Liver (tissue), 9 donors: ENCODE measurements around the gene EHBP1. TPM values are rescaled to one million over a fixed set of nuclear protein-coding genes. Genes with fewer than 3 reads are reported as not detected.

Experiments used
- DNase-seq: peaks from one replicate; pipeline ENCODE4 v3.0.0-alpha.2; 2017; ENCODE audit warnings: low spot score
- H3K27ac ChIP-seq, 2 donors: one replicate each; pipeline ENCODE4 v1.7.0; 2013; ENCODE audit warnings: inconsistent platforms in 2 of 2, low read length in 2 of 2, control low read depth in 1 of 2, low read depth in 1 of 2, mild to moderate bottlenecking in 1 of 2
- H3K27me3 ChIP-seq, 4 donors: one replicate each; pipeline versions ENCODE4 v1.6.1 to v1.7.0; 2013; ENCODE audit warnings: low read length in 3 of 4, inconsistent platforms in 1 of 4, mild to moderate bottlenecking in 1 of 4, moderate library complexity in 1 of 4; ENCODE audit not compliant: control insufficient read depth in 4 of 4, insufficient read depth in 4 of 4
- H3K36me3 ChIP-seq, 4 donors: one replicate each; pipeline versions ENCODE4 v1.6.1 to v1.7.0; 2013; ENCODE audit warnings: low read length in 3 of 4, mild to moderate bottlenecking in 3 of 4, low read depth in 1 of 4, moderate library complexity in 1 of 4; ENCODE audit not compliant: control insufficient read depth in 4 of 4, insufficient read depth in 3 of 4
- H3K4me1 ChIP-seq, 4 donors: one replicate each; pipeline versions ENCODE4 v1.6.1 to v1.7.0; 2013; ENCODE audit warnings: low read length in 3 of 4, mild to moderate bottlenecking in 3 of 4, moderate library complexity in 1 of 4; ENCODE audit not compliant: control insufficient read depth in 4 of 4, insufficient read depth in 4 of 4
- H3K4me3 ChIP-seq, 3 donors: one replicate each; pipeline versions ENCODE4 v1.6.1 to v1.7.0; 2013; ENCODE audit warnings: low read length in 3 of 3, control low read depth in 1 of 3, low read depth in 1 of 3, mild to moderate bottlenecking in 1 of 3
- H3K9ac ChIP-seq, 2 donors: one replicate each; pipeline ENCODE4 v1.7.0; 2013; ENCODE audit warnings: low read length in 2 of 2, mild to moderate bottlenecking in 2 of 2, moderate library complexity in 2 of 2, control low read depth in 1 of 2, low read depth in 1 of 2
- H3K9me3 ChIP-seq, 4 donors: one replicate each; pipeline versions ENCODE4 v1.6.1 to v1.7.0; 2013; ENCODE audit warnings: low read length in 3 of 4; ENCODE audit not compliant: control insufficient read depth in 4 of 4
- FOXA1 ChIP-seq: IDR thresholded peaks from 2 replicates; pipeline ENCODE4 v1.6.1; 2016; ENCODE audit warnings: antibody characterized with exemption
- FOXA2 ChIP-seq: IDR thresholded peaks from 2 replicates; pipeline ENCODE4 v1.6.1; 2016; ENCODE audit warnings: antibody characterized with exemption
- GABPA ChIP-seq, 2 donors: IDR thresholded peaks in 1 of 2; conservative IDR thresholded peaks in 1 of 2; 2 replicates each; pipeline ENCODE4 v1.6.1; 2016; ENCODE audit warnings: antibody characterized with exemption in 2 of 2, mild to moderate bottlenecking in 1 of 2, moderate library complexity in 1 of 2
- HNF4A ChIP-seq, 2 donors: conservative IDR thresholded peaks; 2 replicates each; pipeline ENCODE4 v1.6.1; 2016; ENCODE audit warnings: antibody characterized with exemption in 2 of 2, mild to moderate bottlenecking in 2 of 2
- HNF4G ChIP-seq: IDR thresholded peaks from 2 replicates; pipeline ENCODE4 v1.6.1; 2016; ENCODE audit warnings: antibody characterized with exemption
- JUND ChIP-seq, 2 donors: IDR thresholded peaks; 2 replicates each; pipeline ENCODE4 v1.6.1; 2016; ENCODE audit warnings: antibody characterized with exemption in 2 of 2
- NR2F2 ChIP-seq: IDR thresholded peaks from 2 replicates; pipeline ENCODE4 v1.6.1; 2016; ENCODE audit warnings: antibody characterized with exemption
- RAD21 ChIP-seq, 2 donors: IDR thresholded peaks; 2 replicates each; pipeline ENCODE4 v1.6.1; 2016; ENCODE audit warnings: antibody characterized with exemption in 2 of 2, mild to moderate bottlenecking in 2 of 2
- RXRA ChIP-seq, 2 donors: IDR thresholded peaks; 2 replicates each; pipeline ENCODE4 v1.6.1; 2017 to 2018; ENCODE audit warnings: antibody characterized with exemption in 2 of 2, mild to moderate bottlenecking in 1 of 2
- SP1 ChIP-seq: IDR thresholded peaks from 2 replicates; pipeline ENCODE4 v1.6.1; 2018; ENCODE audit warnings: antibody characterized with exemption, mild to moderate bottlenecking
- TAF1 ChIP-seq: conservative IDR thresholded peaks from 2 replicates; pipeline ENCODE4 v1.6.1; 2016; ENCODE audit warnings: antibody characterized with exemption, mild to moderate bottlenecking
- YY1 ChIP-seq: IDR thresholded peaks from 2 replicates; pipeline ENCODE4 v1.6.1; 2016; ENCODE audit warnings: antibody characterized with exemption, mild to moderate bottlenecking
- ZBTB33 ChIP-seq: IDR thresholded peaks from 2 replicates; pipeline ENCODE4 v1.6.1; 2016; ENCODE audit warnings: antibody characterized with exemption
- WGBS: extraction: QIAGEN DNeasy Blood & Tissue Kit; methylation state at CpG from one replicate; pipeline ENCODE4 v1.1.7; 2013; 5-methylcytosine and 5-hydroxymethylcytosine counted together
- polyA plus RNA-seq, 2 donors: library from polyadenylated mRNA; stranded (reverse) in 1 of 2; unstranded in 1 of 2; fragments of 200-250 nt in 1 of 2; fragments of >200 nt in 1 of 2; fragmentation: Nextera tagmentation in 1 of 2; extraction: Ambion mirVana in 1 of 2; gene quantifications; one replicate each; pipeline versions ENCODE4 v1.2.1 to v1.2.3, GENCODE V29; 2013 to 2015
- total RNA-seq, 2 donors: library from RNA; depleted of rRNA; stranded (reverse); fragments of >200 nt; gene quantifications; one replicate each; pipeline ENCODE4 v1.2.3, GENCODE V29; 2014
- TF ChIP-seq, protein P1 (sequence below): fragments of 150-350 bp; IDR thresholded peaks from 2 replicates; pipeline ENCODE4 v1.5.1; 2017; ENCODE audit warnings: improper control_type of control experiment, low read depth, low read length; ENCODE audit not compliant: missing input control
- TF ChIP-seq, protein P2 (sequence below): IDR thresholded peaks from 2 replicates; pipeline ENCODE4 v1.6.1; 2016; ENCODE audit warnings: antibody characterized with exemption, mild to moderate bottlenecking
- TF ChIP-seq, protein P3 (sequence below): IDR thresholded peaks from 2 replicates; pipeline ENCODE4 v1.6.1; 2016; ENCODE audit warnings: antibody characterized with exemption
- TF ChIP-seq, protein P4 (sequence below): IDR thresholded peaks from 2 replicates; pipeline ENCODE4 v1.6.1; 2016; ENCODE audit warnings: antibody characterized with exemption
- donor health status: healthy.
- donor health status: healthy.
- donor health status: healthy.
- donor health status: healthy.
- donor health status: healthy.

Gene EHBP1
- total and polyA plus RNA-seq, 4 donors = 16.6 to 85.8 (median 24.4) TPM

- Histone ChIP-seq H3K36me3 (no peaks in the 10 kb centered on the region), H3K9ac (no peak overlapping the region), H3K27ac (no peak overlapping the region), H3K9me3 (no peaks in the 10 kb centered on the region), H3K4me1 (peaks cover 0 to 2% (median 0%) of the 10 kb centered on the region in 4 donors), H3K27me3 (no peaks in the 10 kb centered on the region), H3K4me3 (no peak overlapping the region)
- 36% methylated on average over 2 of the region's 2 CpGs for WGBS
- DNase-seq = no peak
- TF ChIP-seq RAD21 (IDR thresholded peaks at IDR 0.05) = no peak
- TF ChIP-seq, protein P1, sequence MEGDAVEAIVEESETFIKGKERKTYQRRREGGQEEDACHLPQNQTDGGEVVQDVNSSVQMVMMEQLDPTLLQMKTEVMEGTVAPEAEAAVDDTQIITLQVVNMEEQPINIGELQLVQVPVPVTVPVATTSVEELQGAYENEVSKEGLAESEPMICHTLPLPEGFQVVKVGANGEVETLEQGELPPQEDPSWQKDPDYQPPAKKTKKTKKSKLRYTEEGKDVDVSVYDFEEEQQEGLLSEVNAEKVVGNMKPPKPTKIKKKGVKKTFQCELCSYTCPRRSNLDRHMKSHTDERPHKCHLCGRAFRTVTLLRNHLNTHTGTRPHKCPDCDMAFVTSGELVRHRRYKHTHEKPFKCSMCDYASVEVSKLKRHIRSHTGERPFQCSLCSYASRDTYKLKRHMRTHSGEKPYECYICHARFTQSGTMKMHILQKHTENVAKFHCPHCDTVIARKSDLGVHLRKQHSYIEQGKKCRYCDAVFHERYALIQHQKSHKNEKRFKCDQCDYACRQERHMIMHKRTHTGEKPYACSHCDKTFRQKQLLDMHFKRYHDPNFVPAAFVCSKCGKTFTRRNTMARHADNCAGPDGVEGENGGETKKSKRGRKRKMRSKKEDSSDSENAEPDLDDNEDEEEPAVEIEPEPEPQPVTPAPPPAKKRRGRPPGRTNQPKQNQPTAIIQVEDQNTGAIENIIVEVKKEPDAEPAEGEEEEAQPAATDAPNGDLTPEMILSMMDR = no peak
- TF ChIP-seq HNF4G = no peak
- no peak for TF ChIP-seq TAF1
- TF ChIP-seq ZBTB33 = no peak
- TF ChIP-seq RXRA (IDR thresholded peaks at IDR 0.05) = no peak
- no peak for TF ChIP-seq FOXA1
- no peak for TF ChIP-seq HNF4A (conservative IDR thresholded peaks at IDR 0.05)
- TF ChIP-seq JUND (IDR thresholded peaks at IDR 0.05) = no peak
- TF ChIP-seq, protein P2, sequence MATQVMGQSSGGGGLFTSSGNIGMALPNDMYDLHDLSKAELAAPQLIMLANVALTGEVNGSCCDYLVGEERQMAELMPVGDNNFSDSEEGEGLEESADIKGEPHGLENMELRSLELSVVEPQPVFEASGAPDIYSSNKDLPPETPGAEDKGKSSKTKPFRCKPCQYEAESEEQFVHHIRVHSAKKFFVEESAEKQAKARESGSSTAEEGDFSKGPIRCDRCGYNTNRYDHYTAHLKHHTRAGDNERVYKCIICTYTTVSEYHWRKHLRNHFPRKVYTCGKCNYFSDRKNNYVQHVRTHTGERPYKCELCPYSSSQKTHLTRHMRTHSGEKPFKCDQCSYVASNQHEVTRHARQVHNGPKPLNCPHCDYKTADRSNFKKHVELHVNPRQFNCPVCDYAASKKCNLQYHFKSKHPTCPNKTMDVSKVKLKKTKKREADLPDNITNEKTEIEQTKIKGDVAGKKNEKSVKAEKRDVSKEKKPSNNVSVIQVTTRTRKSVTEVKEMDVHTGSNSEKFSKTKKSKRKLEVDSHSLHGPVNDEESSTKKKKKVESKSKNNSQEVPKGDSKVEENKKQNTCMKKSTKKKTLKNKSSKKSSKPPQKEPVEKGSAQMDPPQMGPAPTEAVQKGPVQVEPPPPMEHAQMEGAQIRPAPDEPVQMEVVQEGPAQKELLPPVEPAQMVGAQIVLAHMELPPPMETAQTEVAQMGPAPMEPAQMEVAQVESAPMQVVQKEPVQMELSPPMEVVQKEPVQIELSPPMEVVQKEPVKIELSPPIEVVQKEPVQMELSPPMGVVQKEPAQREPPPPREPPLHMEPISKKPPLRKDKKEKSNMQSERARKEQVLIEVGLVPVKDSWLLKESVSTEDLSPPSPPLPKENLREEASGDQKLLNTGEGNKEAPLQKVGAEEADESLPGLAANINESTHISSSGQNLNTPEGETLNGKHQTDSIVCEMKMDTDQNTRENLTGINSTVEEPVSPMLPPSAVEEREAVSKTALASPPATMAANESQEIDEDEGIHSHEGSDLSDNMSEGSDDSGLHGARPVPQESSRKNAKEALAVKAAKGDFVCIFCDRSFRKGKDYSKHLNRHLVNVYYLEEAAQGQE = no peak
Measured at GRCh38 chr2:62933398-62933917, 227.9 kb downstream of the EHBP1 start.

DNA sequence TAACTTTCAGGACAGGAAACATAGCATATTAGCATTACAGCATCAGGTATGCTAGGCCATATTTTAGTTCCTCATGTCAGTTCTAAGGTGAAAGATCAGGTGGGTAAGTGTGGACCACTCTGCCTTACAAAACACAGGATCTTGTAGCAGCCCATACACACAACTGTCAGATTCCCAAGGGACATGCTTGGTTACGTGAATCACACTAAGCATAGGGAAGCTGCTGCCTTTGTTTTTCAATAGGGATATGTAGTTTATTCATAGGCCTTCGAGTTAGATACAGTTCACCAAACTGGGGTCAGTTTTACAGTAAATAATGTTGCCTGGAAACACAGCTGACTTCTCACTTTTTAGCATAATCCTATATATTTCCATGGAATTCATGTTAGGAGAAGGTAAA is 229.0 kb downstream of the EHBP1 start:
- H3K9me3 ChIP-seq = no peaks in the 10 kb centered on the region
- H3K4me3 ChIP-seq = no peak overlapping the region
- no peak overlapping the region for H3K27ac ChIP-seq
- H3K4me1 ChIP-seq = peaks cover 0 to 2% (median 0%) of the 10 kb centered on the region in 4 donors
- no peaks in the 10 kb centered on the region for H3K27me3 ChIP-seq
- peaks cover 0 to 2% (median 0%) of the 10 kb centered on the region in 4 donors for H3K36me3 ChIP-seq
- no peak for DNase-seq
- H3K9ac ChIP-seq = no peak overlapping the region
- 94% methylated on average over 2 of the region's 2 CpGs for WGBS
- TF ChIP-seq TAF1 (no peak), NR2F2 (no peak), SP1 (no peak), YY1 (no peak), GABPA (IDR thresholded peaks at IDR 0.05 in 1 of 2, conservative IDR thresholded peaks at IDR 0.05 in 1 of 2) (no peak), RAD21 (IDR thresholded peaks at IDR 0.05) (no peak), JUND (IDR thresholded peaks at IDR 0.05) (no peak), FOXA2 (no peak), HNF4A (conservative IDR thresholded peaks at IDR 0.05) (no peak), HNF4G (no peak)
- TF ChIP-seq, protein P3, sequence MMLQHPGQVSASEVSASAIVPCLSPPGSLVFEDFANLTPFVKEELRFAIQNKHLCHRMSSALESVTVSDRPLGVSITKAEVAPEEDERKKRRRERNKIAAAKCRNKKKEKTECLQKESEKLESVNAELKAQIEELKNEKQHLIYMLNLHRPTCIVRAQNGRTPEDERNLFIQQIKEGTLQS = no peak
- TF ChIP-seq, protein P2 = no peak
- TF ChIP-seq, protein P4, sequence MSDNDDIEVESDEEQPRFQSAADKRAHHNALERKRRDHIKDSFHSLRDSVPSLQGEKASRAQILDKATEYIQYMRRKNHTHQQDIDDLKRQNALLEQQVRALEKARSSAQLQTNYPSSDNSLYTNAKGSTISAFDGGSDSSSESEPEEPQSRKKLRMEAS = no peak
- TF ChIP-seq, protein P1 = no peak
